ENCODE results near the gene ANKRD63. TPM values are rescaled to one million over a fixed set of nuclear protein-coding genes. Genes with fewer than 3 reads are reported as not detected.

Gene ANKRD63
- total RNA-seq, 1 donor from 2014 or later, result not detected

GRCh38 chr15:40302288-40302886, 19.5 kb upstream of the ANKRD63 start:
- TF ChIP-seq CTCF (IDR thresholded peaks at IDR 0.05; ENCODE audit: borderline replicate concordance), result no peak
- DNase-seq, result no peak

GRCh38 chr15:40301467-40302179, 18.8 kb upstream of the ANKRD63 start:
- intact Hi-C loops (cut with micrococcal nuclease), result no loop called here
- Histone ChIP-seq H3K36me3 (no peaks in the 10 kb centered on the region), H3K27me3 (ENCODE audit: low read depth) (peaks cover 5% of the 10 kb centered on the region), H3K27ac (replicated peaks) (peak overlapping the region; percentile 43), H3K9me3 (replicated peaks) (peaks cover 21% of the 10 kb centered on the region), H3K4me1 (peaks cover 23% of the 10 kb centered on the region), H3K4me3 (peak overlapping the region; percentile 30)
- no peak for DNase-seq
- TF ChIP-seq CTCF (IDR thresholded peaks at IDR 0.05; ENCODE audit: borderline replicate concordance), result no peak

More at GRCh38 chr15:40302288-40302886, 19.5 kb upstream of the ANKRD63 start:
- H3K9me3 ChIP-seq (replicated peaks), result peaks cover 21% of the 10 kb centered on the region
- no peak overlapping the region for H3K27ac ChIP-seq (replicated peaks)
- intact Hi-C loops (cut with micrococcal nuclease), result no loop called here
- peaks cover 5% of the 10 kb centered on the region for H3K27me3 ChIP-seq (ENCODE audit: low read depth)
- H3K36me3 ChIP-seq, result no peaks in the 10 kb centered on the region
- no peak overlapping the region for H3K4me3 ChIP-seq
- H3K4me1 ChIP-seq, result peaks cover 18% of the 10 kb centered on the region

- Histone ChIP-seq H3K27ac (replicated peaks) (peak overlapping the region; percentile 43), H3K4me3 (no peak overlapping the region), H3K9me3 (replicated peaks) (peaks cover 21% of the 10 kb centered on the region), H3K36me3 (no peaks in the 10 kb centered on the region), H3K27me3 (ENCODE audit: low read depth) (peaks cover 5% of the 10 kb centered on the region), H3K4me1 (peaks cover 28% of the 10 kb centered on the region)
- intact Hi-C loops (cut with micrococcal nuclease), result no loop called here
- DNase-seq, result no peak
- TF ChIP-seq CTCF (IDR thresholded peaks at IDR 0.05; ENCODE audit: borderline replicate concordance), result no peak
Measured at GRCh38 chr15:40300771-40301170, 17.9 kb upstream of the ANKRD63 start.

GRCh38 chr15:40300367-40300766, 17.5 kb upstream of the ANKRD63 start:
- Histone ChIP-seq H3K36me3 (no peaks in the 10 kb centered on the region), H3K4me3 (no peak overlapping the region)
- no peak for DNase-seq

More at GRCh38 chr15:40300367-40300766, 17.5 kb upstream of the ANKRD63 start:
- no peak for TF ChIP-seq CTCF (IDR thresholded peaks at IDR 0.05; ENCODE audit: borderline replicate concordance)
- Histone ChIP-seq H3K27me3 (ENCODE audit: low read depth) (peaks cover 5% of the 10 kb centered on the region), H3K27ac (replicated peaks) (no peak overlapping the region), H3K9me3 (replicated peaks) (peaks cover 21% of the 10 kb centered on the region), H3K4me1 (peaks cover 32% of the 10 kb centered on the region)
- intact Hi-C loops (cut with micrococcal nuclease), result no loop called here
